HEK293 (cell line): ENCODE data around the gene KIF27.
A peak's percentile ranks its signal among the peaks of the same experiment; 100 is the strongest.

ENCODE experiments used
- CTCF ChIP-seq: fragments of 450-650 bp; formaldehyde crosslinking; IDR thresholded peaks from 2 replicates; pipeline ENCODE4 v1.5.1; 2016; ENCODE audit warnings: missing biosample characterization, missing genetic modification characterization
- GLI4 ChIP-seq: fragments of 450-650 bp; formaldehyde crosslinking; IDR thresholded peaks from 2 replicates; pipeline ENCODE4 v1.5.1; 2016; ENCODE audit warnings: missing biosample characterization, missing genetic modification characterization
- SP2 ChIP-seq: fragments of 450-650 bp; formaldehyde crosslinking; IDR thresholded peaks from 2 replicates; pipeline ENCODE4 v1.5.1; 2016; ENCODE audit warnings: missing biosample characterization, missing genetic modification characterization
- TCF7L2 ChIP-seq: IDR thresholded peaks from 2 replicates; pipeline ENCODE4 v1.6.1; 2011; ENCODE audit warnings: low read depth, mild to moderate bottlenecking, inconsistent platforms, low read length, moderate library complexity, borderline replicate concordance
- ZFP3 ChIP-seq: fragments of 450-650 bp; formaldehyde crosslinking; IDR thresholded peaks from 2 replicates; pipeline ENCODE4 v1.5.1; 2016; ENCODE audit warnings: low read depth, missing biosample characterization, missing genetic modification characterization
- ZFP37 ChIP-seq: fragments of 450-650 bp; formaldehyde crosslinking; IDR thresholded peaks from 2 replicates; pipeline ENCODE4 v1.5.1; 2016; ENCODE audit warnings: missing biosample characterization, missing genetic modification characterization
- ZNF169 ChIP-seq: fragments of 450-650 bp; formaldehyde crosslinking; IDR thresholded peaks from 2 replicates; pipeline ENCODE4 v1.5.1; 2016; ENCODE audit warnings: missing biosample characterization, missing genetic modification characterization
- ZNF362 ChIP-seq: fragments of 450-650 bp; formaldehyde crosslinking; IDR thresholded peaks from 2 replicates; pipeline ENCODE4 v1.5.1; 2016; ENCODE audit warnings: missing biosample characterization, missing genetic modification characterization
- ZNF792 ChIP-seq: fragments of 450-650 bp; formaldehyde crosslinking; IDR thresholded peaks from 2 replicates; pipeline ENCODE4 v1.5.1; 2016; ENCODE audit warnings: missing biosample characterization, missing genetic modification characterization
- TF ChIP-seq, protein P1 (sequence below): fragments of 450-650 bp; formaldehyde crosslinking; IDR thresholded peaks from 2 replicates; pipeline ENCODE4 v1.5.1; 2017; ENCODE audit warnings: missing biosample characterization, missing genetic modification characterization

- TF ChIP-seq ZNF362 (no peak), CTCF (tag by site-specific recombination) (no peak), ZFP37 (tag by site-specific recombination) (no peak), ZFP3 (tag by site-specific recombination) (no peak), GLI4 (tag by site-specific recombination) (no peak), ZNF169 (no peak), ZNF792 (tag by site-specific recombination) (no peak), TCF7L2 (no peak), SP2 (tag by site-specific recombination) (peak; percentile 76)
- TF ChIP-seq, protein P1, sequence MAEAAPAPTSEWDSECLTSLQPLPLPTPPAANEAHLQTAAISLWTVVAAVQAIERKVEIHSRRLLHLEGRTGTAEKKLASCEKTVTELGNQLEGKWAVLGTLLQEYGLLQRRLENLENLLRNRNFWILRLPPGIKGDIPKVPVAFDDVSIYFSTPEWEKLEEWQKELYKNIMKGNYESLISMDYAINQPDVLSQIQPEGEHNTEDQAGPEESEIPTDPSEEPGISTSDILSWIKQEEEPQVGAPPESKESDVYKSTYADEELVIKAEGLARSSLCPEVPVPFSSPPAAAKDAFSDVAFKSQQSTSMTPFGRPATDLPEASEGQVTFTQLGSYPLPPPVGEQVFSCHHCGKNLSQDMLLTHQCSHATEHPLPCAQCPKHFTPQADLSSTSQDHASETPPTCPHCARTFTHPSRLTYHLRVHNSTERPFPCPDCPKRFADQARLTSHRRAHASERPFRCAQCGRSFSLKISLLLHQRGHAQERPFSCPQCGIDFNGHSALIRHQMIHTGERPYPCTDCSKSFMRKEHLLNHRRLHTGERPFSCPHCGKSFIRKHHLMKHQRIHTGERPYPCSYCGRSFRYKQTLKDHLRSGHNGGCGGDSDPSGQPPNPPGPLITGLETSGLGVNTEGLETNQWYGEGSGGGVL (tag by site-specific recombination): no peak
These were observed 35.4 kb upstream of the KIF27 start for GRCh38 chr9:83956436-83957247.
